HepG2 (cell line): Measurements from ENCODE around the gene KAZN. TPM values are rescaled to one million over a fixed set of nuclear protein-coding genes. Genes with fewer than 3 reads are reported as not detected.
A peak's percentile ranks its signal among the peaks of the same experiment; 100 is the strongest.

Experiments used
- ATAC-seq: fragments of 200-7000 bp; cut with Tn5 transposase; 3 replicates; pipeline ENCODE4 v1.9.1; 2020; ENCODE audit warnings: mild to moderate bottlenecking, moderate library complexity
- BruUV-seq: library from RNA; stranded (reverse); fragments of 400-500 nt; replicated peaks from 2 replicates; lab custom pipeline; 2021; lab: Mats Ljungman, UMichigan
- CTCF ChIA-PET: fragments of 300-600 bp; formaldehyde crosslinking; extraction: SDS; loops from one replicate; lab custom pipeline; 2021; ENCODE audit warnings: low total read pairs, inconsistent platforms, low intra/inter-chr PET ratio; lab: Yijun Ruan, JAX
- POLR2A ChIA-PET: fragments of 350-600 bp; sonication (Branson Sonifier 250); formaldehyde crosslinking; loops from one replicate; lab custom pipeline; 2020; ENCODE audit warnings: antibody characterized with exemption, inconsistent platforms; lab: Yijun Ruan, JAX
- DNase-seq: peaks from one replicate; pipeline ENCODE4 v3.0.0-alpha.2; 2015; ENCODE audit warnings: low spot score
- FAIRE-seq: peaks from 3 replicates; lab custom pipeline; 2011; peaks lifted over from hg19 to GRCh38; lab: Jason Lieb, UNC
- H2AFZ ChIP-seq: one replicate; pipeline ENCODE4 v1.6.1; 2011; ENCODE audit warnings: low read length, inconsistent platforms
- H3K27ac ChIP-seq: fragments of 300-600 bp; 3 replicates; pipeline ENCODE4 v1.8.0; 2011; ENCODE audit warnings: mixed run types, mild to moderate bottlenecking, mixed read lengths, low read length, inconsistent platforms; ENCODE audit not compliant: insufficient read depth; ENCODE audit errors: extremely low read length
- H3K27me3 ChIP-seq, 2 experiments: fragments of 200-600 bp in 1 of 2; 2 replicates in 1 of 2; 3 replicates in 1 of 2; pipeline versions ENCODE4 v1.6.0 to v1.8.0; 2011; ENCODE audit warnings: low read length in 2 of 2, mild to moderate bottlenecking in 2 of 2, moderate library complexity in 2 of 2, inconsistent platforms in 1 of 2; ENCODE audit not compliant: insufficient read depth in 2 of 2, control insufficient read depth in 1 of 2
- H3K36me3 ChIP-seq, 2 experiments: fragments of 200-600 bp in 1 of 2; replicated peaks in 1 of 2; 2 replicates in 1 of 2; 3 replicates in 1 of 2; pipeline versions ENCODE4 v1.5.1 to v1.8.0; 2011; ENCODE audit warnings: low read length in 2 of 2, inconsistent platforms in 1 of 2; ENCODE audit not compliant: insufficient read depth in 2 of 2, control insufficient read depth in 1 of 2
- H3K4me1 ChIP-seq: 2 replicates; pipeline ENCODE4 v1.5.1; 2012; ENCODE audit warnings: low read length, inconsistent platforms; ENCODE audit not compliant: insufficient read depth
- H3K4me2 ChIP-seq: 2 replicates; pipeline ENCODE4 v1.6.0; 2011; ENCODE audit warnings: low read depth, low read length, inconsistent platforms
- H3K4me3 ChIP-seq, 3 experiments: fragments of 200-600 bp in 1 of 3; sonication (generic), shearing (Covaris generic) in 1 of 3; replicated peaks in 1 of 3; 2 replicates each; pipeline ENCODE4 v1.5.1; 2011 to 2016; ENCODE audit warnings: low read length in 3 of 3, inconsistent platforms in 2 of 3, low read depth in 2 of 3, mild to moderate bottlenecking in 2 of 3, control low read depth in 1 of 3, mixed read lengths in 1 of 3; ENCODE audit not compliant: insufficient read depth in 1 of 3
- H3K79me2 ChIP-seq: one replicate; pipeline ENCODE4 v1.6.1; 2011; ENCODE audit warnings: low read length, inconsistent platforms; ENCODE audit not compliant: insufficient read depth
- H3K9ac ChIP-seq: 2 replicates; pipeline ENCODE4 v1.6.0; 2011; ENCODE audit warnings: mild to moderate bottlenecking, low read depth, low read length, inconsistent platforms; ENCODE audit not compliant: insufficient read depth
- H3K9me3 ChIP-seq: 2 replicates; pipeline ENCODE4 v1.5.1; 2012; ENCODE audit warnings: mild to moderate bottlenecking, low read length
- H4K20me1 ChIP-seq: 2 replicates; pipeline ENCODE4 v1.6.0; 2011; ENCODE audit warnings: inconsistent platforms, mild to moderate bottlenecking, low read length, moderate library complexity; ENCODE audit not compliant: insufficient read depth
- DPF2 ChIP-seq: sonication (generic); formaldehyde crosslinking; IDR thresholded peaks from 2 replicates; pipeline ENCODE4 v1.4.0; 2020; ENCODE audit warnings: mild to moderate bottlenecking, low read depth, missing genetic modification reagents, borderline replicate concordance
- FOXA1 ChIP-seq, 2 experiments: fragments of 450-650 bp in 1 of 2; sonication (generic) in 1 of 2; formaldehyde crosslinking in 1 of 2; IDR thresholded peaks; 2 replicates each; pipeline versions ENCODE4 v1.4.0 to v1.6.1; 2016 to 2020; ENCODE audit warnings: missing genetic modification reagents in 1 of 2
- MAFF ChIP-seq: IDR thresholded peaks from 2 replicates; pipeline ENCODE4 v1.6.1; 2011; ENCODE audit warnings: low read depth, low read length, improper control_type of control experiment
- MAFK ChIP-seq, 2 experiments: IDR thresholded peaks in 1 of 2; conservative IDR thresholded peaks in 1 of 2; 2 replicates each; pipeline ENCODE4 v1.6.1; 2011; ENCODE audit warnings: improper control_type of control experiment in 2 of 2, low read length in 2 of 2
- MAZ ChIP-seq, 2 experiments: sonication (generic) in 1 of 2; formaldehyde crosslinking in 1 of 2; IDR thresholded peaks; 2 replicates each; pipeline versions ENCODE4 v1.5.0 to v1.6.1; 2012 to 2020; ENCODE audit warnings: low read depth in 2 of 2, mild to moderate bottlenecking in 2 of 2, borderline replicate concordance in 1 of 2, improper control_type of control experiment in 1 of 2, low read length in 1 of 2, missing genetic modification reagents in 1 of 2, moderate library complexity in 1 of 2
- SMAD3 ChIP-seq: sonication (generic); formaldehyde crosslinking; IDR thresholded peaks from 2 replicates; pipeline ENCODE4 v1.4.0; 2020; ENCODE audit warnings: missing genetic modification reagents
- ZSCAN25 ChIP-seq: sonication (generic); formaldehyde crosslinking; IDR thresholded peaks from 2 replicates; pipeline ENCODE4 v1.8.0; 2022; ENCODE audit warnings: mild to moderate bottlenecking, missing genetic modification reagents
- WGBS: methylation state at CpG from one replicate; pipeline ENCODE4 v1.1.6; 2017; ENCODE audit warnings: low lambda C conversion rate; 5-methylcytosine and 5-hydroxymethylcytosine counted together
- in situ Hi-C: cut with HindIII; loops from 2 replicates; pipeline ENCODE4 v1.10.0; 2017; ENCODE audit warnings: low pct_unique_long_range_greater_than_20kb; ENCODE audit not compliant: extremely low pct_ligation_motif_present
- intact Hi-C: fragments of 100-400 bp; cut with micrococcal nuclease; formaldehyde crosslinking; loops from one replicate; pipeline ENCODE4 v1.10.0; 2022; ENCODE audit not compliant: unreplicated experiment
- polyA plus RNA-seq, 8 experiments: library from polyadenylated mRNA; depleted of rRNA in 3 of 8; stranded (reverse) in 7 of 8; unstranded in 1 of 8; fragments of >200 nt; fragmentation: Illumina TruSeq in 4 of 8; extraction: Trizol in 4 of 8; gene quantifications; 2 replicates each; pipeline versions ENCODE4 v1.2.1 to v1.2.3, GENCODE V29; 2011 to 2016; ENCODE audit warnings: low read depth in 4 of 8, missing spikeins in 1 of 8, mixed read lengths in 1 of 8; ENCODE audit not compliant: insufficient read depth in 1 of 8
- total RNA-seq, 5 experiments: library from RNA; depleted of rRNA; stranded (reverse); fragments of >200 nt; fragmentation: Illumina TruSeq; extraction: Trizol; gene quantifications; 2 replicates each; pipeline ENCODE4 v1.2.3, GENCODE V29; 2016; ENCODE audit warnings: low read depth in 1 of 5
- TF ChIP-seq, protein P1 (sequence below): sonication (generic); formaldehyde crosslinking; IDR thresholded peaks from 2 replicates; pipeline ENCODE4 v1.4.0; 2020; ENCODE audit warnings: missing genetic modification reagents, borderline replicate concordance

The KAZN gene
- total and polyA plus RNA-seq, 2 of the 13 experiments (the other 11 are each of a cell fraction or from before 2014, with no cell fraction given) = 10.4 to 13.5 TPM

DNA sequence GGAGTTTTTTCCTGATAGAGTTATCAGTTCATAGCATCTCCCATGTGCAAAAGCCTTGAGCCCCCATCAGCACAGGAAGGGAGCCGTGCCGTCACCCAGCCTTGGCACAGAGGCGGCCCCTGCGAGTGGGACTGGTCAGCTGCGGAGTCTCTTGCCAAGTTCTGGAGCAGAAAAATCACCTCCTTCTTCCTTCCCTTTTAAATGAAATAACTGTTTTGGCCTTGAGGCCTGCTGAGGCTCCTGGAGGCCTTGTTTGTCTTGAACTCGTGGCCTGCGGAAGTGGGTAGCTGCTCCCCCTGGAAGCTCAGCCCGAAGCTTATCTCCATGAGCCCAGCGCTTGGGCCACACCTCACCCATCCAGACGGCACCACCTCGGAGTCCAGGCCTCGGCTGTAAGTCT, 409.4 kb downstream of the KAZN start (continued):
- TF ChIP-seq, protein P1, sequence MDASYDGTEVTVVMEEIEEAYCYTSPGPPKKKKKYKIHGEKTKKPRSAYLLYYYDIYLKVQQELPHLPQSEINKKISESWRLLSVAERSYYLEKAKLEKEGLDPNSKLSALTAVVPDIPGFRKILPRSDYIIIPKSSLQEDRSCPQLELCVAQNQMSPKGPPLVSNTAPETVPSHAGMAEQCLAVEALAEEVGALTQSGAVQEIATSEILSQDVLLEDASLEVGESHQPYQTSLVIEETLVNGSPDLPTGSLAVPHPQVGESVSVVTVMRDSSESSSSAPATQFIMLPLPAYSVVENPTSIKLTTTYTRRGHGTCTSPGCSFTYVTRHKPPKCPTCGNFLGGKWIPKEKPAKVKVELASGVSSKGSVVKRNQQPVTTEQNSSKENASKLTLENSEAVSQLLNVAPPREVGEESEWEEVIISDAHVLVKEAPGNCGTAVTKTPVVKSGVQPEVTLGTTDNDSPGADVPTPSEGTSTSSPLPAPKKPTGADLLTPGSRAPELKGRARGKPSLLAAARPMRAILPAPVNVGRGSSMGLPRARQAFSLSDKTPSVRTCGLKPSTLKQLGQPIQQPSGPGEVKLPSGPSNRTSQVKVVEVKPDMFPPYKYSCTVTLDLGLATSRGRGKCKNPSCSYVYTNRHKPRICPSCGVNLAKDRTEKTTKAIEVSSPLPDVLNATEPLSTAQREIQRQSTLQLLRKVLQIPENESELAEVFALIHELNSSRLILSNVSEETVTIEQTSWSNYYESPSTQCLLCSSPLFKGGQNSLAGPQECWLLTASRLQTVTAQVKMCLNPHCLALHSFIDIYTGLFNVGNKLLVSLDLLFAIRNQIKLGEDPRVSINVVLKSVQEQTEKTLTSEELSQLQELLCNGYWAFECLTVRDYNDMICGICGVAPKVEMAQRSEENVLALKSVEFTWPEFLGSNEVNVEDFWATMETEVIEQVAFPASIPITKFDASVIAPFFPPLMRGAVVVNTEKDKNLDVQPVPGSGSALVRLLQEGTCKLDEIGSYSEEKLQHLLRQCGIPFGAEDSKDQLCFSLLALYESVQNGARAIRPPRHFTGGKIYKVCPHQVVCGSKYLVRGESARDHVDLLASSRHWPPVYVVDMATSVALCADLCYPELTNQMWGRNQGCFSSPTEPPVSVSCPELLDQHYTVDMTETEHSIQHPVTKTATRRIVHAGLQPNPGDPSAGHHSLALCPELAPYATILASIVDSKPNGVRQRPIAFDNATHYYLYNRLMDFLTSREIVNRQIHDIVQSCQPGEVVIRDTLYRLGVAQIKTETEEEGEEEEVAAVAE (CRISPR knock-in tag) = no peak
- no peak for TF ChIP-seq SMAD3 (CRISPR knock-in tag)
- TF ChIP-seq ZSCAN25 = no peak

DNA sequence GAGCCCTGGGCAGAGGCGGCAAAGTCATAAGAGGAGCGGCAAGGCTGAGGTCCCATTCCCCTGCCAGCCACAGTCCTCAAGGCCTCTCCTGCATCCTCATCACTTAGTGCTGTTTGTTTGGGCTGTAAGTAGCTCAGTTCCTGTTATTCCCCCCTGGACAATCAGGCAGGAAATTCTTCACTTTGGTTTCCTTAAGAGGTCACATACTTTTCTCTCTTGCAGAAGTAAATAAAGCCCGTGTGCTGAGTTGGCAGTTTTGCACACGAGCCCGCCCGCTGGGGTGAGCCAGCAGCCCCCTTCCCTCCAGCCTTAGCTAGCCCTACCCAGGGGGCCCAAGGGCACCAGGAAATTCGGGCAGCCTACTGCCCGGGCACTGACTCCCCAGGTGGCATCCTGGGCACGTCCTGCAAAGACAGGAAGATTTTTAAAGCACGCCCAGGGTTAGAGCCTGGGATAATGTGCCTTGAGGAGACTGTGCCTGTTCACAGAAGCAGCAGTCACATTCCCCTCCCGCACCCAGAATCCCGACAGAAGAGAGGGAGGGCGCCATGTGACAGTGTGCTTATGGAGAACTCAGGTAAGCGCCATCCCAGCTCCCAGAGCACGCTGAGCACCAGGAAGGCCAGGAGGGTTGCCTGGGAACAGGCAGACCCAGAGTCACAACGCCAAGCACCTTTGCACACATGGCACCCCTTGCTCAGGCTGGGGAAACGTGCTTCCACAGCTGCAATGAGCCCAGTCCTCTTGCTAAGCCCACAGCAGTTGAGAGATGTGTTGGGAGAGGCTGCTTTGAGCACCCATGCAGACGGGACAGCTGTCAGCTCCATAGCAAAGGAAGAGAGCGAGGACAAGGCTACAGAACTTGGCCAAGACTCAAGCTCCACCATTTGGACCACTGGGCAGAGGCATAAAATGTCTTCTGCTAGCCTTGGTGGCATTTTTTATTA, 410.6 kb downstream of the KAZN start:
- intact Hi-C loops (no loop called here), in situ Hi-C loops (no loop called here)
- ChIA-PET CTCF (no interaction called here), POLR2A (no interaction called here)
- no TSS peak for BruUV-seq
- TF ChIP-seq MAZ (IDR thresholded peaks at IDR 0.05; ENCODE audit: borderline replicate concordance, low read depth, low read length) (no peak), MAZ (CRISPR knock-in tag; IDR thresholded peaks at IDR 0.05; ENCODE audit: low read depth) (no peak), MAFF (peak; percentile 82), DPF2 (CRISPR knock-in tag) (no peak), MAFK (conservative IDR thresholded peaks at IDR 0.05 in 1 of 2, IDR thresholded peaks at IDR 0.05 in 1 of 2; ENCODE audit: low read length in 2 of 2) (peak; percentile 78 to 89), FOXA1 (IDR thresholded peaks at IDR 0.05) (no peak), FOXA1 (CRISPR knock-in tag; IDR thresholded peaks at IDR 0.05) (no peak)
- 97% methylated on average over 18 of the region's 19 CpGs for WGBS
- ATAC-seq = no peak
- no peaks in the 10 kb centered on the region for H3K27me3 ChIP-seq
- no peak overlapping the region for H3K9ac ChIP-seq
- peaks cover 5 to 26% of the 10 kb centered on the region in 2 experiments; a peak in 4 of 5 replicates for H3K36me3 ChIP-seq
- H3K79me2 ChIP-seq = no peaks in the 10 kb centered on the region
- no peak overlapping the region for H3K4me2 ChIP-seq
- H3K4me1 ChIP-seq = peaks cover 28% of the 10 kb centered on the region
- H3K4me3 ChIP-seq = no peak overlapping the region
- H4K20me1 ChIP-seq = no peaks in the 10 kb centered on the region
- no peak overlapping the region for H2AFZ ChIP-seq
- no peaks in the 10 kb centered on the region for H3K9me3 ChIP-seq
- FAIRE-seq = no peak
- no peak overlapping the region for H3K27ac ChIP-seq
- no peak for DNase-seq
